ENCODE measurements around the gene EFR3B. TPM values are rescaled to one million over a fixed set of nuclear protein-coding genes. Genes with fewer than 3 reads are reported as not detected.

Gene EFR3B
- total and polyA plus RNA-seq, 2 of the 13 experiments (the other 11 are each of a cell fraction or from before 2014, with no cell fraction given): 0.42 TPM

DNA sequence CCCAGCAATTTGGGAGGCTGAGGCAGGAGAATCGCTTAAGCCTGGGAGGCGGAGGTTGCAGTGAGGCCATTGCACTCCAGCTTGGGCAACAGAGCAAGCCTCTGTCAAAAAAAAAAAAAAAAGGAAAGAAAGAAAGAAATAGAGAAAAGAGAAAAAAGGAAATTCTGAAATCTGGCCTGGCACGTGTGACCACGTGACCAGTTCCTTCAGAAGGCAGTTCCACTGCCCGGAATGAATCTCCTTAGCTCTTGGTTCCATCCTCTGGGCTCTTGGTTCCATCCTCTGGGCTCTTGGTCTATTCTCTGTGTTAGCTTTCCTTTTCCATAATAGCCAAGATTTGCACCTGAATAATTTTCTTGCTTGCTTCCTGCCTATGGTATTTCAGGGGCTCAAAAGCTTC, 131.8 kb downstream of the EFR3B start:
- DNase-seq (ENCODE audit: low spot score): no peak
- no peak overlapping the region for H3K27ac ChIP-seq (ENCODE audit: extremely low read length, insufficient read depth, low read length)
- H2AFZ ChIP-seq (ENCODE audit: low read length): no peak overlapping the region
- WGBS (ENCODE audit: low lambda C conversion rate): 45% methylated on average over 5 of the region's 5 CpGs
- ChIA-PET CTCF (ENCODE audit: low intra/inter-chr PET ratio, low total read pairs) (no interaction called here), POLR2A (no interaction called here)
- H3K9me3 ChIP-seq (ENCODE audit: low read length): no peaks in the 10 kb centered on the region
- no peak overlapping the region for H3K4me2 ChIP-seq (ENCODE audit: low read depth, low read length)
- no peak for FAIRE-seq
- no peaks in the 10 kb centered on the region for H4K20me1 ChIP-seq (ENCODE audit: insufficient read depth, low read length)
- TF ChIP-seq ZKSCAN5 (CRISPR knock-in tag; IDR thresholded peaks at IDR 0.05) (no peak), TRIM24 (CRISPR knock-in tag; IDR thresholded peaks at IDR 0.05) (no peak), PRDM10 (CRISPR knock-in tag; IDR thresholded peaks at IDR 0.05; ENCODE audit: low read depth) (no peak), FOXC1 (CRISPR knock-in tag; IDR thresholded peaks at IDR 0.05; ENCODE audit: borderline replicate concordance) (no peak), ZFP36 (IDR thresholded peaks at IDR 0.05; ENCODE audit: borderline replicate concordance, low read depth, low read length, partially characterized antibody) (no peak), ZNF33A (CRISPR knock-in tag; IDR thresholded peaks at IDR 0.05; ENCODE audit: borderline replicate concordance) (no peak), USF2 (IDR thresholded peaks at IDR 0.05; ENCODE audit: low read depth, low read length) (peak; percentile 63), USF2 (CRISPR knock-in tag; IDR thresholded peaks at IDR 0.05; ENCODE audit: borderline replicate concordance) (no peak), RAD51 (IDR thresholded peaks at IDR 0.05; ENCODE audit: borderline replicate concordance) (peak; percentile 81), ZNF616 (CRISPR knock-in tag; IDR thresholded peaks at IDR 0.05; ENCODE audit: low read depth) (no peak)
- ATAC-seq: no peak
- no TSS peak for BruUV-seq (replicated peaks)
- intact Hi-C loops (cut with micrococcal nuclease; ENCODE audit: unreplicated experiment): no loop called here
- H3K4me3 ChIP-seq (replicated peaks in 1 of 3; ENCODE audit: insufficient read depth in 1 of 3, low read depth in 2 of 3, low read length in 3 of 3): no peak overlapping the region
- in situ Hi-C loops (cut with HindIII; ENCODE audit: extremely low pct_ligation_motif_present, low pct_unique_long_range_greater_than_20kb): no loop called here
- peaks cover 11% of the 10 kb centered on the region for H3K4me1 ChIP-seq (ENCODE audit: insufficient read depth, low read length)
- no peaks in the 10 kb centered on the region for H3K36me3 ChIP-seq (replicated peaks in 1 of 2; ENCODE audit: control insufficient read depth in 1 of 2, insufficient read depth in 2 of 2, low read length in 2 of 2)
- no peaks in the 10 kb centered on the region for H3K79me2 ChIP-seq (ENCODE audit: insufficient read depth, low read length)
- H3K27me3 ChIP-seq (ENCODE audit: control insufficient read depth in 1 of 2, insufficient read depth in 2 of 2, low read length in 2 of 2): peaks cover 13 to 40% of the 10 kb centered on the region in 2 experiments; a peak in 4 of 5 replicates
- H3K9ac ChIP-seq (ENCODE audit: insufficient read depth, low read depth, low read length): no peak overlapping the region
